ENCODE data around the gene DMXL1.

DMXL1 gene

DNA sequence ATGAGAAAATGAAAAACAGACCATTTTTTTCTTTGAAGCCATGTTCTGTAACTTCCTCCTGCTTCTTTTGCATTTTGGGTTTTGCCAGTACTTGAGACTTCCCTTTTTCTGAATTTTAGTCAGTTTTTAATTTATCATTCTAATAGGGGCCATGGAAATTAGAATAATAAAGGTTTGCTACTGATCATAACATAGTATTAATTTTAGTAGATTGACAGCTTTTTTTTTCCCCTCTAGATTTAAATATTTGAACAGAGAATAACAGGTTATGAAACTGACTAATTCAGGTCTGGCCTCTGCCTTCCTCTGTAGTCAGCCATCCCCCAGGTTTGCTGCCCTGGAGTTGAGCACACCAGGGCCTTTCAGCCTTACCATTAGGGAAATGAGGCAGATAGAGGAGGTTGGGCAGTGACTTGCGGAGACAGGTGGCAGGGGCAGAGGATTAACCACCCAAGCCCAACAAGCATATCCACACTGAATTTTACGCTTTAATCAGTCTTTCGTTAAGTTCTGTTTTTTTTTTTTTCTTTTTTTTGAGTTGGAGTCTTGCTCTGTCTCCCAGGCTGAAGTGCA lies 204.8 kb downstream of the DMXL1 start:
- H3K4me3 ChIP-seq (ENCODE audit: low read depth, low read length): no peak overlapping the region
- no peak for TF ChIP-seq CTCF (IDR thresholded peaks at IDR 0.05; ENCODE audit: low read depth, low read length)

DNA sequence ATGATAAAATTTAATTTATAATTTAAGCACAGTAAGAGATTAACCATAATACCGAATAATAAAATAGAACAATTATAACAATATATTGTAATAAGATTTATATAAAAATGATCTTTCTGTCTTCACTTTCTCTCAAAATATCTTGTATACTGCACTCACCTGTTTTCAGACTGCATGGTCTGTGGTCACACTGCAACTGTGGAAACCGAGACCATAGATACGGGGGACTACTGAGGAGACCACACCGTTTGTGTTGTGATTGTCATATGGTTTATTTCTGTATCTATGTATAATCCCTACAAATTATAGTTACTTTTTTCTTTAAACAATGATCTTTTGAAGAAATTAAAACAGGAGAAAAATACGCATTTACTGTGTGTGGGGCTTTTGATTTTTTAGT lies 206.1 kb downstream of the DMXL1 start:
- TF ChIP-seq CTCF (IDR thresholded peaks at IDR 0.05; ENCODE audit: low read depth, low read length): no peak
- H3K4me3 ChIP-seq (ENCODE audit: low read depth, low read length): no peak overlapping the region

- TF ChIP-seq CTCF (IDR thresholded peaks at IDR 0.05; ENCODE audit: low read depth, low read length): no peak
- no peak overlapping the region for H3K4me3 ChIP-seq (ENCODE audit: low read depth, low read length)
Observed at GRCh38 chr5:119279093-119279492, 208.2 kb downstream of the DMXL1 start.

DNA sequence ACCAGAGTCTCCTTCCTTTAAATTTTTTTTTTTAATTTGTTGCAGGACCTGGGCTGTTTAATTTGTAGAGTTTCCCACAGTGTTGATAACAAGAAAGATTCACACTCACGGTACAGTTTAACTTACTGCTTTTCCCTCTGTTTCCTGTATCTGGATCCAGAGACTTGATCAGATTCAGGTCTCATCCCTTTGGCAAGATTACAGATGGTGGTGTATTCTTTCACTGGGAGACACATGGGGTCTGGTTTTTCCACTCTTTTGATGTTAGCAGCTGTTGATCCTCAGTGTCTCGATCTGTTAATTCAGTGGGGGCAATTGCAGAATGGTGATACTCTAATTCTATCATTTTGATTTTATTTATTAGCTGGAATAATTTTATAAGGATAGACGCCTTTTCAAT lies 209.5 kb downstream of the DMXL1 start:
- TF ChIP-seq CTCF (IDR thresholded peaks at IDR 0.05; ENCODE audit: low read depth, low read length): no peak
- no peak overlapping the region for H3K4me3 ChIP-seq (ENCODE audit: low read depth, low read length)

DNA sequence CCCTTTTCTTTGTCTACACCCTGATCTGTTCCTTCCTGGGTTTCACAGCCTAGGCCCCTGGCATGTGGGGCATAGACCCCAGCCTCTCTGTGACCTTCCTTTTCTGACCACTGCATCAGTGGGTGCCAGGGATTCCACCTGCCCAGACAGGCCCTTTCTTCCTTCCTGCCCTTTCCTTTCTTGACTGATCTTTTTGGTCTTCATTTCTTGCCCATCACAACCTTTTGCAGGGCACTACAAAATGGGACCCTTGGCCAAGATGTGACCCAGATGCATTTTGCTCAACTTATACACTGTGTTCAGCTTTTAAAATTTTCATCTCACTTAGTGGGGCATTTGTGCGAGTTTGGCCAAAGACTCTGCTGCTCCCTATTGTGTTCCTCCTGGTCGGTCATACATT lies 211.7 kb downstream of the DMXL1 start:
- no peak for TF ChIP-seq CTCF (IDR thresholded peaks at IDR 0.05; ENCODE audit: low read depth, low read length)
- H3K4me3 ChIP-seq (ENCODE audit: low read depth, low read length): no peak overlapping the region

DNA sequence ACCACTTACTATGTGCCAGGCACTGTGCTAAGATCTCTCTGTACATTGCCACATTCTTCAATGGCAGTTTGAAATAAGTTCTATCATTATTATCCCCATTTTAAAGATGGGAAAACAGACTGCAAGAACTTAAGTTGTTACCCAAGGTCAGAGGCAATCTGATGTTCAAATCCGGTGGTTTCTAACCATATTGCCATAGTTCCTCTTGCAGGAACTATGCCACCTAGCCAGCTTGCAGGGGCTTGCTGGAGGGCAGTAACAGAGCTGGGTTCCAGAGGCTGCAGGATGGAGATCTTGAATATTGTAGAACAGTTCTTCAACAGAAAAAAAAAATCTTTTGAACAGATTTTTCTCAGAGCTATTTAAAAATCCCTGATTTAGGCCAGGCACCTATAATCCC lies 213.1 kb downstream of the DMXL1 start:
- no peak overlapping the region for H3K4me3 ChIP-seq (ENCODE audit: low read depth, low read length)
- TF ChIP-seq CTCF (IDR thresholded peaks at IDR 0.05; ENCODE audit: low read depth, low read length): no peak

DNA sequence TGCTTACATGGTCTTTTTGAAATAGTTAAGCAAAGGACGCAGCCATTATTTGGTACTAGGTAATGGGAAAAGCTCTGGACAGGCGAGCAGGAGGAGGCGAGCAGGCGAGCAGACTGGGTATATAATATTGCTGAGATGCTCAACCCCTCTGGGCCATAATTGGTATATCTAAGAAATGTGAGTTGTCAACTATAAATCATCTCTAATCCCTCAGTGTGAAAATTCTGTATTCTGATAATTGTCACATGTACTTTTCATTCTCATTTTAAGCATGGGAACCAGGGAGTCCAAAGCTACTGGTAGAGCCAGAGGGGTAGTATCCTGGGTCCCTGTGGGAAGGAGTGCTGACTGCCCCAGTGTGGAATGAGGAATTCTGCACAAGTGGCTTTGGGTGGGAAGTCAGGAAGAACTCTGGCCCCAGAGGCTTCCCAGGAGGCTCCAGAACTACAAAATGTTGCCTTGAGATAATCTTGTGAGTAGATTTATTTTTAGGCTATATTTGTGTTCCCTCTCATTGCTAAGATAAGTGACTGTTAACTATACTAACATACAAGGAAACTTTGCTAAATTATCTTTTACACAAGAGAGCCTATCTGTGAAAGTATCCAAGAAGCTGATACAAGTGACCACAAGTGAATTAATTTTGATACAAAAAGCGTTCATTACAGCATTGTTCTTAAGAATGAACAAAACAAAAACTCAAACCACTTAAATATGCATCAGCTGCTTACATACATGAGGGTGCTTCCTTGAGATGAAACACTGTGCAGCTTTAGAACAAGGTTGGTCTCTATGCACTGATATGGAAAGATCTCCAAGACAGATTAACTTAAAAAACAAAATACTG lies 214.4 kb downstream of the DMXL1 start:
- no peak overlapping the region for H3K4me3 ChIP-seq (ENCODE audit: low read depth, low read length)
- TF ChIP-seq CTCF (IDR thresholded peaks at IDR 0.05; ENCODE audit: low read depth, low read length): no peak

All from WI38 (cell line).